ENCODE measurements around the gene ROMO1.

Gene ROMO1

DNA sequence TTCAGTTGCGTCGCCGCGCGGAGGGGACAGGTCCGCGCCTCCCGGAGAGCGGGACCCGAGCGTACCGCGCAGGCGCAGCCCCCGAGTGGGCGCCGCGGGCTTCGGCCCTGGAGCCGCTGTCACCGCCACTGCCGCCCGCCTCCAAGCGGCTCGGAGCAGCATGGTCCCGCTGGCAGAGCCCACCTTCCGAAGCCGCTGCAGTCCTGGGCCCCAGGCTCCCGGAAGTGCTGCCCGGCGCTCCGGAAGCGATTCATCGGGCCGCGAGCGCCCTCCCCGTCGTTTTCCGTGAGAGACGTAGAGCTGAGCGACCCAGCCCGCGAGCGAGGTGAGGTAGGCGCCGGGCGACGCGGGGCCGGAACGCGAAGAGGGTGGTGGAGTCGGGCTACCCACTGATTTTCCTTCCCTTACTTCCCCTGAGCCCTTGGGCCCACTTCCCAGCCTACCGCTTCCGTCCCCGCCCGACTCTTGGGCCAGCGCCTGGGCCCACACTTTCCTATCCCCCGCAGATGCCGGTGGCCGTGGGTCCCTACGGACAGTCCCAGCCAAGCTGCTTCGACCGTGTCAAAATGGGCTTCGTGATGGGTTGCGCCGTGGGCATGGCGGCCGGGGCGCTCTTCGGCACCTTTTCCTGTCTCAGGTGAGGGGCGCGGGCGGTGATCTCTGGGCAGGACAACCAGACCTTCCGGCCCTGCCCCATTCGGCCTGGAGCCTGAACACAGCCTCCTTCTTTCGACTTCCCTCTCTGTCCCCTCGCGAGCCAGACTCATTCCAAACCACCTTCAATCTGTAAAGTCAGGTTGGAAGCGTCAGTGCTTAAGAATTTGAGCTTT lies at the start of gene ROMO1, which contains the start of gene NFS1:
Gene ROMO1, plus strand, starts transcription at position 279 of the 830 bp plus-strand sequence. Its CDS starts 228 bp downstream, at position 507.
Gene NFS1, minus strand, starts transcription at position 226 of the 830 bp plus-strand sequence. Its CDS starts 64 bp downstream, at position 162.
- Histone ChIP-seq H3K27me3 (ENCODE audit: insufficient read depth, low read length) (no peaks in the 10 kb centered on the region), H3K79me2 (ENCODE audit: control insufficient read depth, insufficient read depth, low read length, unreplicated experiment) (peaks cover 31% of the 10 kb centered on the region), H3K36me3 (ENCODE audit: insufficient read depth, low read length) (peaks cover 19% of the 10 kb centered on the region), H3K4me1 (ENCODE audit: control insufficient read depth, insufficient read depth, low read length, unreplicated experiment) (peaks cover 28% of the 10 kb centered on the region), H2AFZ (ENCODE audit: low read length, unreplicated experiment) (peak within 1 kb of the TSS; percentile 85), H3K27ac (ENCODE audit: low read depth, low read length) (peak within 1 kb of the TSS; percentile 84), H3K4me3 (ENCODE audit: low read depth, low read length) (peak within 1 kb of the TSS; percentile 93)

GRCh38 chr20:35650632-35651031 lies 48.6 kb upstream of the ROMO1 start:
- H3K27ac ChIP-seq (ENCODE audit: low read depth, low read length) = no peak overlapping the region

DNA sequence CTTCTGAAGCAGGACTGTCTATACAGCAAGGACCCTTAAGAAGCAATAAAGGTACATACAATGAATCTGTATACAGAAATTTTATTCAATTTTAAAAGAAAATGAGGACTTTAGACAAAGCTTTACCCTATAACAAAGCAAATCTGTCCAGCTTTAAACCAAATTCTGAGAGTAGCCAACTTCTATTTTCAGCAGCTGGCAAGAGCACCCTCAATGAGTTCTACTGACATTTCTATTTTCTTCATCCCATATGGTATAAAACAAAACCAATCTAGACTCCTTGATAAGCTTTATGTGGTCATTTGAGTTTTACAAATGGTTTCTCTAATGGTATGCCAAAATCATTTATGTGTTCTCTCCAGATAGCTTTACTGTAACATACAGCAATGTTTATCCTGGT lies 47.2 kb upstream of the ROMO1 start:
- Histone ChIP-seq H3K36me3 (ENCODE audit: insufficient read depth, low read length) (peaks cover 30% of the 10 kb centered on the region), H3K79me2 (ENCODE audit: control insufficient read depth, insufficient read depth, low read length, unreplicated experiment) (peaks cover 96% of the 10 kb centered on the region), H3K27me3 (ENCODE audit: insufficient read depth, low read length) (no peaks in the 10 kb centered on the region), H3K27ac (ENCODE audit: low read depth, low read length) (no peak overlapping the region), H3K4me1 (ENCODE audit: control insufficient read depth, insufficient read depth, low read length, unreplicated experiment) (peaks cover 3% of the 10 kb centered on the region), H2AFZ (ENCODE audit: low read length, unreplicated experiment) (no peak overlapping the region), H3K4me3 (ENCODE audit: low read depth, low read length) (no peak overlapping the region)

More at GRCh38 chr20:35650632-35651031, 48.6 kb upstream of the ROMO1 start:
- Histone ChIP-seq H2AFZ (ENCODE audit: low read length, unreplicated experiment) (no peak overlapping the region), H3K4me1 (ENCODE audit: control insufficient read depth, insufficient read depth, low read length, unreplicated experiment) (peaks cover 3% of the 10 kb centered on the region), H3K79me2 (ENCODE audit: control insufficient read depth, insufficient read depth, low read length, unreplicated experiment) (peaks cover 91% of the 10 kb centered on the region), H3K36me3 (ENCODE audit: insufficient read depth, low read length) (peaks cover 27% of the 10 kb centered on the region), H3K27me3 (ENCODE audit: insufficient read depth, low read length) (no peaks in the 10 kb centered on the region), H3K4me3 (ENCODE audit: low read depth, low read length) (no peak overlapping the region)

DNA sequence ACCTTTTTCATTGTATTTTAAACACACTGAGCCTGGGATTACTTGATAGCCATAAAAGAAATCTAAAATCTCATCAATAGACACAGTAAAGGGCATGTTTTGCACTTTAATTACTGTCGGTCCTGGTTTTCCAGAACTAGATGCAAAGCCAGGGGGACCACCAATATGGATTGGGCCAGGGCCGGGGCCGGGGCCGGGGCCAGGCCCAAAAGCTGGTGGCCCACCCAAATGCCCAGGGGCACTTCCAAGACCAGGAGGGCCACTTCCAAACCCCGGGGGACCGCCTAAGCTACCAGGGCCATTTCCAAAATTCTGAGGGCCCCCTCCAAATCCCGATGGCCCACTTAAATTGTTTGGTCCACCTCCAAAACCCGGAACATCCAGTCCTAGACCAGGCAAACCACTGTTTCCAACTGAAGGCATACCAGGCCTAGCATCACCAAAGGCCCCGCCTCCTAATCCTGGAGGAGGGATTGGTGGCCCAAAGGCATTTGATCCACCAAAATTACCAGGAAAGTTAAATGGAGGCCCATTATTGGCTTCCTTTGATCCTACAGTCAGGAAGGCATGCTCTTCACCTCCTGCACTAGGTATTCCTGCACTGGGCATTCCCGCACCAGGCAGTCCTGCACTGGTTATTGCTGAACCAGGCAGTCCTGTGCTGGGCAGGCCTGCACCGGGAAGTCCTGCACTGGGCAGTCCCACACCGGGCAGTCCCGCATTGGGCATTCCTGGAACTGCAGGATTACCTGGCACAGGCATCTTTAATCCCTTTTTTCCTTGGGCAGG lies 46.4 kb upstream of the ROMO1 start:
- no peak overlapping the region for H2AFZ ChIP-seq (ENCODE audit: low read length, unreplicated experiment)
- H3K4me3 ChIP-seq (ENCODE audit: low read depth, low read length) = no peak overlapping the region
- H3K36me3 ChIP-seq (ENCODE audit: insufficient read depth, low read length) = peaks cover 30% of the 10 kb centered on the region
- H3K27me3 ChIP-seq (ENCODE audit: insufficient read depth, low read length) = no peaks in the 10 kb centered on the region
- H3K4me1 ChIP-seq (ENCODE audit: control insufficient read depth, insufficient read depth, low read length, unreplicated experiment) = peaks cover 8% of the 10 kb centered on the region
- H3K27ac ChIP-seq (ENCODE audit: low read depth, low read length) = no peak overlapping the region
- peaks cover 97% of the 10 kb centered on the region for H3K79me2 ChIP-seq (ENCODE audit: control insufficient read depth, insufficient read depth, low read length, unreplicated experiment)

GRCh38 chr20:35653430-35653734 lies 45.8 kb upstream of the ROMO1 start:
- H3K79me2 ChIP-seq (ENCODE audit: control insufficient read depth, insufficient read depth, low read length, unreplicated experiment) = peaks cover 97% of the 10 kb centered on the region
- H3K4me1 ChIP-seq (ENCODE audit: control insufficient read depth, insufficient read depth, low read length, unreplicated experiment) = peaks cover 8% of the 10 kb centered on the region
- peaks cover 30% of the 10 kb centered on the region for H3K36me3 ChIP-seq (ENCODE audit: insufficient read depth, low read length)
- no peak overlapping the region for H3K4me3 ChIP-seq (ENCODE audit: low read depth, low read length)
- no peak overlapping the region for H2AFZ ChIP-seq (ENCODE audit: low read length, unreplicated experiment)
- H3K27me3 ChIP-seq (ENCODE audit: insufficient read depth, low read length) = no peaks in the 10 kb centered on the region
- no peak overlapping the region for H3K27ac ChIP-seq (ENCODE audit: low read depth, low read length)

DNA sequence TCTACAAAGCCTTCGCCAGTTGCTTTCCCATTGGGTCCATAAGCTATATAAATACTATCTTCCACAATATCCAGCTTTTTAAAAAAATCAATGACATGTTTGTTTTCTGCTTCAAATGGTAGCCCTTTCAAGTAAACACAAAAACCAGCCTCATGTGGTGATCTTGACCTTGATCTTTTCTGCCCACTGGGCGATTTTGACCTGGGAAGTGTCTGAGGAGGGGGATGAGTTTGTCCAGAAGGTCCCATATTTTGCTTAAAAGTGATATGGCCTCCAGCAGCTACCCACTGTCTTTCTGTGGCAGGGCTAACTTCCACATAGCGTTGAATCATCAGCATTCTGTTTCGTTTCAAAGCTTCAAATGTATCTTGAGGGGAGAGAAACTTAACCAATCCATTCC lies 45.3 kb upstream of the ROMO1 start:
- Histone ChIP-seq H3K27me3 (ENCODE audit: insufficient read depth, low read length) (no peaks in the 10 kb centered on the region), H3K27ac (ENCODE audit: low read depth, low read length) (no peak overlapping the region), H3K36me3 (ENCODE audit: insufficient read depth, low read length) (peaks cover 30% of the 10 kb centered on the region), H3K4me3 (ENCODE audit: low read depth, low read length) (no peak overlapping the region), H3K4me1 (ENCODE audit: control insufficient read depth, insufficient read depth, low read length, unreplicated experiment) (peaks cover 8% of the 10 kb centered on the region), H2AFZ (ENCODE audit: low read length, unreplicated experiment) (no peak overlapping the region), H3K79me2 (ENCODE audit: control insufficient read depth, insufficient read depth, low read length, unreplicated experiment) (peaks cover 97% of the 10 kb centered on the region)

- H3K36me3 ChIP-seq (ENCODE audit: insufficient read depth, low read length) = peaks cover 30% of the 10 kb centered on the region
Observed at GRCh38 chr20:35654415-35654814, 44.8 kb upstream of the ROMO1 start.

DNA sequence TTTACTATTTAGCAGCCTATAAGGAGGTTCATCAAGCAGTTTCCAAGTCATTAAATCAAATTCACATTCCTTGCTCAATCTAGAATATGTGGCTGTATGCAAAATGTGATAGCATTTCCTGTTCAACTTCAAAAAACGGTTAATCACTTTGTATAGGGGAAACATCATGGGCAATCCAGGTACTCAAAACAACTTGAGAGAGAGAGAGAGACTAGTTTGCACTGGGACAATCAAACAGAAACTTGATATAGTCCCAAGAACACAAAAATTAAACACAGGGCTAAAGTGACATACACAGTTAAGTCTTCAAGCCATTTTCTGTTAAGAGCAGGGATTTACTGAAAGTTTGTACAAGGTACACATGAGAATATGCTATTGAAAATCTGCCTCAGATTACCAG lies 41.9 kb upstream of the ROMO1 start:
- Histone ChIP-seq H3K36me3 (ENCODE audit: insufficient read depth, low read length) (peaks cover 26% of the 10 kb centered on the region), H3K4me1 (ENCODE audit: control insufficient read depth, insufficient read depth, low read length, unreplicated experiment) (peaks cover 34% of the 10 kb centered on the region), H2AFZ (ENCODE audit: low read length, unreplicated experiment) (no peak overlapping the region), H3K27me3 (ENCODE audit: insufficient read depth, low read length) (no peaks in the 10 kb centered on the region), H3K27ac (ENCODE audit: low read depth, low read length) (no peak overlapping the region), H3K79me2 (ENCODE audit: control insufficient read depth, insufficient read depth, low read length, unreplicated experiment) (peaks cover 99% of the 10 kb centered on the region), H3K4me3 (ENCODE audit: low read depth, low read length) (no peak overlapping the region)

More at GRCh38 chr20:35654415-35654814, 44.8 kb upstream of the ROMO1 start:
- no peak overlapping the region for H3K4me3 ChIP-seq (ENCODE audit: low read depth, low read length)
- H3K4me1 ChIP-seq (ENCODE audit: control insufficient read depth, insufficient read depth, low read length, unreplicated experiment) = peaks cover 11% of the 10 kb centered on the region
- H3K27ac ChIP-seq (ENCODE audit: low read depth, low read length) = no peak overlapping the region
- H2AFZ ChIP-seq (ENCODE audit: low read length, unreplicated experiment) = no peak overlapping the region
- no peaks in the 10 kb centered on the region for H3K27me3 ChIP-seq (ENCODE audit: insufficient read depth, low read length)
- H3K79me2 ChIP-seq (ENCODE audit: control insufficient read depth, insufficient read depth, low read length, unreplicated experiment) = peaks cover 97% of the 10 kb centered on the region

- peaks cover 39% of the 10 kb centered on the region for H3K4me1 ChIP-seq (ENCODE audit: control insufficient read depth, insufficient read depth, low read length, unreplicated experiment)
Observed at GRCh38 chr20:35660122-35660937, 38.9 kb upstream of the ROMO1 start.

DNA sequence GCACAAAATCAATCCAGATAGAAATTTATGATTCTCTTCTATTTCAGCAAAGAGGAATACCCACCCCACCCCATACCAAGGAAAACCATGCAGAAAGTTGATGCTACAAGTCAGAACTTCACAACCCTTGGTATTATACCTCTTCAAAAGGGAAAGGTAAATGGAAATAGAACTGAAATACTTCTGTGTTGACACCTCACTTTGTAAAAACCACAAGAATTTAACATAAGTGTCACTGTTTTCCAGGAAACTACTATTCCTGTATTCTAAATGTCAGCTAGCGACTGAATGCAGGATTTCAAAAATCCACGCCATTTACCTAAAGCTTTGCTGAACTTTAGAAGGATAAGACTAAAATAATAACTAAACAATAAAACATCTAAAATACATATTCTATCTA lies 38.2 kb upstream of the ROMO1 start:
- Histone ChIP-seq H3K36me3 (ENCODE audit: insufficient read depth, low read length) (peaks cover 3% of the 10 kb centered on the region; the same call in 1 of the 2 replicates), H3K4me1 (ENCODE audit: control insufficient read depth, insufficient read depth, low read length, unreplicated experiment) (peaks cover 39% of the 10 kb centered on the region), H2AFZ (ENCODE audit: low read length, unreplicated experiment) (no peak overlapping the region), H3K79me2 (ENCODE audit: control insufficient read depth, insufficient read depth, low read length, unreplicated experiment) (peaks cover 87% of the 10 kb centered on the region), H3K27ac (ENCODE audit: low read depth, low read length) (no peak overlapping the region), H3K27me3 (ENCODE audit: insufficient read depth, low read length) (no peaks in the 10 kb centered on the region), H3K4me3 (ENCODE audit: low read depth, low read length) (peak overlapping the region; percentile 88)

More at GRCh38 chr20:35660122-35660937, 38.9 kb upstream of the ROMO1 start:
- no peaks in the 10 kb centered on the region for H3K27me3 ChIP-seq (ENCODE audit: insufficient read depth, low read length)
- peaks cover 4% of the 10 kb centered on the region for H3K36me3 ChIP-seq (ENCODE audit: insufficient read depth, low read length)
- no peak overlapping the region for H3K27ac ChIP-seq (ENCODE audit: low read depth, low read length)
- H3K4me3 ChIP-seq (ENCODE audit: low read depth, low read length) = peak overlapping the region; percentile 88
- H3K79me2 ChIP-seq (ENCODE audit: control insufficient read depth, insufficient read depth, low read length, unreplicated experiment) = peaks cover 95% of the 10 kb centered on the region
- H2AFZ ChIP-seq (ENCODE audit: low read length, unreplicated experiment) = no peak overlapping the region
